CD4-positive, alpha-beta T cell treated with Interleukin-17A for 4 hours (primary cell): Measurements from ENCODE around the gene STRIT1.

Experiments used
- DNase-seq: peaks from one replicate; pipeline ENCODE4 v3.0.0-alpha.2; 2020; ENCODE audit warnings: mixed read lengths

Gene STRIT1

GRCh38 chr3:155293516-155293915 lies at the start of gene STRIT1:
STRIT1 (minus strand) TSS chr3:155293683.
- no peak for DNase-seq

- DNase-seq = no peak
Observed at GRCh38 chr3:155342344-155342743, 48.9 kb upstream of the STRIT1 start.

- DNase-seq = no peak
Observed at GRCh38 chr3:155339052-155339451, 45.6 kb upstream of the STRIT1 start.

- DNase-seq = no peak
Observed at GRCh38 chr3:155335724-155336354, 42.4 kb upstream of the STRIT1 start.

GRCh38 chr3:155334914-155335723 lies 41.6 kb upstream of the STRIT1 start:
- no peak for DNase-seq

GRCh38 chr3:155334215-155334913 lies 40.9 kb upstream of the STRIT1 start:
- no peak for DNase-seq

- DNase-seq = no peak
Observed at GRCh38 chr3:155332716-155333115, 39.2 kb upstream of the STRIT1 start.

- DNase-seq = no peak
Observed at GRCh38 chr3:155331078-155331477, 37.6 kb upstream of the STRIT1 start.

GRCh38 chr3:155330370-155330769 lies 36.9 kb upstream of the STRIT1 start:
- no peak for DNase-seq

- DNase-seq = no peak
Observed at GRCh38 chr3:155329513-155330048, 36.1 kb upstream of the STRIT1 start.

- DNase-seq = no peak
Observed at GRCh38 chr3:155327871-155328270, 34.4 kb upstream of the STRIT1 start.

- no peak for DNase-seq
Observed at GRCh38 chr3:155327430-155327829, 33.9 kb upstream of the STRIT1 start.

- DNase-seq = no peak
Observed at GRCh38 chr3:155326901-155327300, 33.4 kb upstream of the STRIT1 start.

- DNase-seq = no peak
Observed at GRCh38 chr3:155326244-155326643, 32.8 kb upstream of the STRIT1 start.

GRCh38 chr3:155325263-155325835 lies 31.9 kb upstream of the STRIT1 start:
- DNase-seq = no peak

- DNase-seq = no peak
Observed at GRCh38 chr3:155323063-155323666, 29.7 kb upstream of the STRIT1 start.

GRCh38 chr3:155321418-155321817 lies 27.9 kb upstream of the STRIT1 start:
- DNase-seq = no peak

- no peak for DNase-seq
Observed at GRCh38 chr3:155320934-155321333, 27.5 kb upstream of the STRIT1 start.

- no peak for DNase-seq
Observed at GRCh38 chr3:155318740-155319139, 25.3 kb upstream of the STRIT1 start.

- no peak for DNase-seq
Observed at GRCh38 chr3:155317211-155317610, 23.7 kb upstream of the STRIT1 start.

GRCh38 chr3:155316426-155316825 lies 22.9 kb upstream of the STRIT1 start:
- no peak for DNase-seq

GRCh38 chr3:155313916-155314315 lies 20.4 kb upstream of the STRIT1 start:
- no peak for DNase-seq

GRCh38 chr3:155313300-155313699 lies 19.8 kb upstream of the STRIT1 start:
- DNase-seq = no peak
